A673 (cell line): ENCODE results near the gene TTLL5.

Source experiments
- CTCF ChIP-seq: fragments of 300-800, 200-600 bp; sonication (generic); conservative IDR thresholded peaks from 2 replicates; pipeline ENCODE4 v1.5.1; 2017; ENCODE audit warnings: low read depth, mild to moderate bottlenecking, antibody characterized with exemption, low read length, moderate library complexity, mixed read lengths
- EZH2 ChIP-seq: fragments of 200-600 bp; sonication (generic); IDR thresholded peaks from 2 replicates; pipeline ENCODE4 v1.6.1; 2017; ENCODE audit warnings: borderline replicate concordance, low read depth, mild to moderate bottlenecking, mixed read lengths, antibody characterized with exemption, low read length; ENCODE audit not compliant: poor library complexity, severe bottlenecking

- TF ChIP-seq CTCF (no peak), EZH2 (no peak)
Observed at GRCh38 chr14:75631453-75631831, 29.6 kb upstream of the TTLL5 start.
